Erythroblast (primary cell): ENCODE results near the gene PRKG1.
"Not testable (repeated sequence)": the region's sequence is repeated elsewhere in the genome, so short reads cannot be mapped to it uniquely, and the experiment has no call there.

Source experiments
- DNase-seq, 2 experiments: peaks; one replicate each; lab custom pipeline; 2025; lab: John Stamatoyannopoulos, UW
- GATA1 ChIP-seq: IDR thresholded peaks from 2 replicates; pipeline ENCODE4 v1.6.1; 2011; ENCODE audit warnings: low read depth, mild to moderate bottlenecking, control low read depth, low read length, moderate library complexity
- POLR2A ChIP-seq: IDR thresholded peaks from 2 replicates; pipeline ENCODE4 v1.6.1; 2011; ENCODE audit warnings: mild to moderate bottlenecking, low read length

PRKG1 gene

DNA sequence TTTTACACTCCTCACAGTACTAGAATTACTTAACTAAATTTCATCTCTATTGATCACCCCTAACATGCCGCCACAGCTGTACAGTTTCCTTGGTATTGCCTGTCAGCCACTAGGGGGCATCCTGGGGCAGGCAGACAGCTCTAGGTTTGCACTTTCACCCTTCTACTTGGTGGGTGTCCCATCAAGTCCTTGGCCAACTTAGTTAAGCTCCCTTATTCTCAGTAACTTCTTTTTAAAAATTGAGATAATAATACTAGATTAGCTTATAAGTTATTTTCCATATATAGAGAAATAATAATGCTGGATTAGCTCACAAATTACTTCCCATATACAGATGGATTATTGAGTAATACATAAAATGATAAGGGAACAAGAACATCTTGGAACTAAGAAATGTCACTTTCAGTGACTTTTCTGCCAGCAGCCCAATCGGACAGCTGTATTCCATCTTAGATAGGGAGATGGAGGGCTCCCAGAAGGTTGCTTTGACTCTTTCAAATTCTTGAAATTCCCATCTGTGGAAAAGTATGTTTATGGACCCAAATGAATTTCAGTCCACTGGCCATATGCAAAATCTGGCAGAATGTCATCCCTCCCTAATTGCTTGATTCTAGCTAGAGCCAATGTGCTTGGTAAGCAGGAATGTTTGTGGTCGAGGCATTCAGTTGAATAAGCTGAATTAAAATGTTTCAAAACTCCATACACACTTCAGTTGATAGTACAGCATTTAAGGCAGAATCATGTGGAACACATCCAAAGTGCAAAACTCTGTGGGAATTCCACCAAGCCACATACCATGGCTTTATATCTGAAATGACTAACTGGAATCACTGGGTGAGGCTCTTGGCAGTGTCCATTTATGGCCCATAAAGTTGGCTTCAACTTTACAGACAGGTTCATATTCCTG is 315.4 kb downstream of the PRKG1 start:
- peak; percentile 53 to 66 for DNase-seq
- no peak for TF ChIP-seq POLR2A
- no peak for TF ChIP-seq GATA1

DNA sequence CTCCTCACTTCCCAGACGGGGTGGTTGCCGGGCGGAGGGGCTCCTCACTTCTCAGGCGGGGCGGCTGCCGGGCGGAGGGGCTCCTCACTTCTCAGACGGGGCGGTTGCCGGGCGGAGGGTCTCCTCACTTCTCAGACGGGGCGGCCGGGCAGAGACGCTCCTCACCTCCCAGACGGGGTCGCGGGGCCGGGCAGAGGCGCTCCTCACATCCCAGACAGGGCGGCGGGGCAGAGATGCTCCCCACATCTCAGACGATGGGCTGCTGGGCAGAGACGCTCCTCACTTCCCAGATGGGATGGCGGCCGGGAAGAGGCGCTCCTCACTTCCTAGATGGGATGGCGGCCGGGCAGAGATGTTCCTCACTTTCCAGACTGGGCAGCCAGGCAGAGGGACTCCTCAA is 318.7 kb downstream of the PRKG1 start:
- DNase-seq: not testable (repeated sequence)

DNA sequence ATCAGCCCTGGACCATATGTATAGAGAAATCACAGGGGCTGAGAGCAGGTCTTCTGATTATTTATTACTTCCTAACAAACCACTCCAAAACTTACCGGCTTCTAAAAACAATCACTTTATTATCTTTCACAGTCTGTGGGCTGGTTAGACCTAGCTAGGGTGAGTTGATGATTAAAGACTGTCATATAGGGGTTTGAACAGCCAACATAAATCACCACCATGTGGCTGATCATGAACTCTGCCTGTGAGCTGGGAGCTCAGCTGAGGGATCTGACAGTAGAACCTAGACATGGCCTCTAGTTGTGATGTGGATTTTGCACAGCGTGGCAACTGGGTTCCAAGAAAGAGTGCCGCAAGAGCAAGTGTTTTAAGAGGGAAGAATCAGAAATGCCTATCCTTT is 319.8 kb downstream of the PRKG1 start:
- no peak for DNase-seq
- TF ChIP-seq GATA1: no peak
- no peak for TF ChIP-seq POLR2A

DNA sequence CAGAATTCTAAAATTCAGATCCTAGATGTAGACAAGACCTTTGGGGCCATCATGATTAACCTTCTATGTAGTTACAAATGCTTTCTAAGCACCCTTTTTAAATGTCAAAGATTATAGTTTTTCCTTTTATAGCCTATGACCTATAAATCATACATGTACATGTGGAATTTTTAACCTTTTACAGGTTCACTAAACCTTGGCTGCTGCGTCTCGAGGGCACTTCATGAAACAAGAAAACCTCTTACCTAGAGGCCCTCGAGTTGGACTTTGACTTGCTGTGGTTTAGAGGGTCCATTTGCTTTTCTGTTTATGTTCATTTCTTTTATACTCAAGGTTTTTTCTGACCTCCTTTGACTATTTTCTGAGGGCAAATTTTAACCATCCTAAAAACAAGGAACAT is 323.0 kb downstream of the PRKG1 start:
- no peak for DNase-seq

DNA sequence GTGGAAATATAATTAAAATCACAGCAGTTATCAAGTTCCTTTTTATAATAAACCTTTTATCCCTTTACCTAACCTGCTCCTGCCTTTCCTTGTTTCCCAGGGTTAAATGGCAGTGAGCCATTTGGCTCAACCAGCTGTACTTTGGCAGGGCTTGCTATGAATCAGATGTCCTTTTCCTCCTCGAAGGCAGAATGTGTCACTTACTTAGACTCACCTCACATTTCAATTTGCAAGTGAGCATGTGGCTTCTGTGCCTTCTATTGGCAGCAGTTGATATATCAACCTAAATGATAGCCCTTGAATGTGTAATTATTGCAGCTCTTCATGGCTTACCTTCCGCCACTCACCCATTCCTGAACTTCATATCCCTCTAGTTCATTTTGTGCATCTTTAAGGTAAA is 323.4 kb downstream of the PRKG1 start:
- DNase-seq: no peak
- TF ChIP-seq POLR2A (no peak), GATA1 (no peak)

More for the DNA sequence above, 323.0 kb downstream of the PRKG1 start:
- TF ChIP-seq POLR2A (no peak), GATA1 (no peak)

DNA sequence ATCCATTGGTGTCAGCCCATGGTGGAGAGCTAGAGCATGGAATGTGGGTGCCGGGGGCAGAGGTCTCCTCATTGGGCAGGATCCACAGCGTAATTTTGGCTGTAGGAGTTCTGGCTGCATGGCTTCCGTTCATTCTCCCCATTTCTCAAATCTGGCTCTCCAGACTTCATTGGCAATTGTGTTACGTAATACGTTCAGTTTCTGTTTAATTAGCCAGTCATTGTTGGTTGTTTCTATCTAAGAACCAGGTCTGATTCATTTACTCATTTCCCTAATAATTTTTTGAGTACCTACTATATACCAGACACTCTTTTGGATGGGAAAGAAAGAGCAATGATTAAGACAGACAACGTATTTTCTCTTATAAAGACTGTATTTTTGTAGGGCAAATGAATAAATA is 325.6 kb downstream of the PRKG1 start:
- TF ChIP-seq GATA1: no peak
- TF ChIP-seq POLR2A: no peak
- no peak for DNase-seq

DNA sequence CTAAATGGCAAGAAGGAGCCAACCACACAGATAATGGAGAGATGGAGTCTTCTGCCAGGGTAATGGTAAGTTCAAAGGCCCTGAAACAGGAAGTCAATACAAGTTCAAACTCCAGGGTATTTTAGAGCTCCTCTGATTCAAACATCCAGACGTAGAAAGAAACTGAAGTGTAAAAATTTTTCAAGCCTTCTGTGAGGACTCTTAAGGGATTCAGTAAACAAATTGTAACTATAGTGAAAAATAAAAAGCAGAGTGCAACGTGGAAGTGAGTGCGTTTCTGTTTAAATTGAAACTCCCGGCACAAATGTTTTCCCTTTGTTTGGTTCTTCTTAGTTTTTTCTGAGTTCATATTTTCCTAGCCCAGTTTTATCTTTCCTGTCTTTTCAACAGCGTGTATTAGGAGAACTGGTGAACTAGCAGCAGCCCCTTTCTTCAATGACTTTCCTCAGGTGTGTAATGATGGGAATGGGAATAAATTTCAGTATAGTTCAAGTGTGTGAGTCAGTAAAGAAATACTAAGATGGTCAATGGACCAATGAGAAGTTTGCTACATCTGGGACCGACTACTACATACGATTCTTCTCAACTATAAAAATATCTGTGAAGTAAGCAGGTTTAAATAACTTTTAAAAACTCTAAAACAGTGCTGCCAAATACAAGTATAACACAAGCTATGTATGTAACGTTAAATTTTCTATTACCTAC is 326.3 kb downstream of the PRKG1 start:
- TF ChIP-seq POLR2A (no peak), GATA1 (no peak)
- no peak for DNase-seq

DNA sequence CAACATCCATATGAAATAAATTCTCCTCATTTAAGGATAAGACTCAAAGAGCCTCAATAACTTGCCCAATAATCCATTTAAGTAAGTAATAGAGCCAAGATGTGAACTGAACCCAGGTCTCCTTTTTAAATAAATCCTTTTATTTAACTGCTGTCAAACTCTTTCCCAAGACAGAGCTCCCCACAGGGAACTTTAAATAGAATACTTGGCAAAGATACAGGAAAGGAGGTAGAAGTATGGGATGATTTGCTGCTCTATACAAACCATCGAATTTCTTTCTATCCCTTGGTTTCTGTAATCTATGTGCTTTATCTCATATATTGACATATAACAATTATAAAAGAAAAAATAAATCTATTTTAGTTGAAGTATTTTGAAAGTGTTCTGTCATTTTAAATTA is 329.2 kb downstream of the PRKG1 start:
- no peak for DNase-seq
- TF ChIP-seq POLR2A: no peak
- no peak for TF ChIP-seq GATA1

DNA sequence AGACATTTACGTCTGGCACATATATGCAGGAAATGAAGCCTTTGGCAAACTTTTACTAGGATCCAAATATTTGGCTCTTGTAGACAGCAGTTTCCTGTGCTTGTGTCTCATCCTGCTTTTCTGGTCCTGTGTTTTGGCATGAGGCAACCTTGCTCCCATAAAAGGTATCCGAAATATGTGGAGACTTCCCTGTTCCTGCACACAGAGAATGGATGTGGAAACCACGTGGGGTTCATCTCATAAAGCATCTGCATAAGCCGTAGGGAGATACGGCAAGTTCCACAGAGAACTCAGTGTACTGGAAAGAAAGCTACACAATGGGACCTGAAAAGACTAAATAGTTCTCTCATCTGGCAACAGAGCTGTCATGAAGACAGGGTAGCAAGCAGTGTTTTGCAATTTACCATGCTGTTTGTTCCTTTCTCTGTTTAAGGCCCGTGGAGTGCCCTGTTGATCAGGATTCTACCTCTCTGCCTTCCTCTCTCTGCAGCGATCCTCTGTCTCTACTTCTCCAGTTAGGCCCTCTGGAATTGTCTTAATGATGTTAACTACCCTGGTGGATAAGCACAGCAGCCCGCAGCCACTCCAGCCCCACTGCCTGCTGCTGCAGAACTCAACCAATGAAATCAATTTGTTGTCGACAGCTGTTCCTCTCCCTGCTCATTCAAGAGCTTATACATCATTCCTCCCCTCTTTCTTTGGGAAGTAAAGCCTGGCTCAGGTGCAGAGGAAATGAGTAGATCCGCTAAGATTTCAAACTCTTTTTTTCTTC is 331.5 kb downstream of the PRKG1 start:
- TF ChIP-seq POLR2A: no peak
- no peak for TF ChIP-seq GATA1
- DNase-seq: no peak

DNA sequence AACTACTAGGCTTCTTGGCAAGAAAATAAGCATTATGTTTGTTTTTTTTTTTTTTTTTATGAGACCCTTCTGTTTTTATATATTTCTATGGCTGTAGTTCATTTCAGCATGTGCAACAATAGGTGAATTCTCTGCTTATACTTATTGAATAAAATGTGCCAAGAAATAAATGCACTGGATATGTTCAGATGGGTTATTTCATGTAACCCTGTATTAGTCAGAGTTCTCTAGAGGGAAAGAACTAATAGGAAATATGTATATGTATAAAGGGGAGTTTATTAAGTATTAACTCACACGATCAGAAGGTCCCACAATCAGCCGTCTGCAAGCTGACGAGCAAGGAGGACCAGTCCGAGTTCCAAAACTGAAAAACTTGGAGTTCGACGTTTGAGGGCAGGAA is 332.3 kb downstream of the PRKG1 start:
- no peak for DNase-seq
- TF ChIP-seq GATA1 (no peak), POLR2A (no peak)

DNA sequence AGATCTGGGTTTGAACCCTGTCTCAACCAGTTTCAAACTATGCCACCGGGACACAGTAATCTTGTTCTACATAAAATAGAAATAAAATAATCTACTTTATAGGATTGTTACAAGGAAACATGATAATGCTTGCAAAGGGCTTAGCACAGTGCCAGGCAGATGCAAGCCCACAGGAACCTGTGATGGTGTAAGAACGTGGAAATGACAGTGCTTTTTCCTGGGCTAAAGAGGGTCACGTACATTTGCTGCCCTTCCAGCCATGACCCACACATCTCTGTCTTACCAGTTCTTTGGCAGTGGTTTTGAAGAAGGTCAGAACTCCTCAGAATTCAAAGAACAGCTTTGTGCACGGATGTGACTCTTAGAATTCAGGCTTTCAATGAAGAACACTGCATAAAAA is 342.2 kb downstream of the PRKG1 start:
- no peak for DNase-seq
- TF ChIP-seq GATA1 (no peak), POLR2A (no peak)

DNA sequence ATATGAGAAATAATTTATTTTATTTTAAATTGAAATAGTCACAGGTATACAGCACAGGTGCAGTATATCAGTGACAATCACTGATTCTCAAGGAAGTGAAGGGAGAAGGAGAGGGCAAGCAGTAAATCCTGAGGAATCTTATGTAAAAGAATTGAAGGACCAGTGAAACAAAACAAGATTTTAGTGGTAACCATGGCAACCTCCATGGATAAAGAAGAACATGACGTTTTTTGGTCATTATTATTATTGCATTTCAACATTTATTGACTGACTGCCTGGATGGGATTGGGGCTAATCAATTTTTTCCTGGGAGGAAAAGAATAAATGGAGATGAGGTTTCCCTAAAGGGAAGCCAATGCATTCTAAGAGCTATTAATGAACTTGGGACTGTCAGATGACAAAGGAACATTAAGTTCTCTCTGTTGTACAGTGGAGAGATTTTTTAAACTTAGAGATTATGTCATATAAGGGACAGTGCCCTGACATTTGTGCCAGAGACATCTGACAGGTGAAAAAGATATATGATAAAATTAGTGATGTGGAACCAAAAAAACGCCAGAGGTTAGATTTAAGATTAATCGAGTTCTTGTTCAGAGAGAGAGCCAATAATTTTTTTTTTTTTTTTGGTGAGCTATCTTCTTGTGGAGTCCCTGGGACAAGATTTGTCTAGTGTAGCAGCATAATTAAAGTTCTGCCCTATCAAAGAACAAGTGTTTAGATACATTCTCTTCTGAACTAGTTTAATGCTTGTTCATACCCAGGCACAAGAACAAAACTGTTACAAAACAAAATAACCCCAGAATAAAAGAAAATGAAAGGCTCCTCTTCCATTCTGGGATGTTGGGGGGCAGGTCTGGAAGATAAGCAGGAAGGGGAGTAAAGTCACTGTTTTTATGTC is 345.2 kb downstream of the PRKG1 start:
- no peak for DNase-seq
- TF ChIP-seq GATA1 (no peak), POLR2A (no peak)

DNA sequence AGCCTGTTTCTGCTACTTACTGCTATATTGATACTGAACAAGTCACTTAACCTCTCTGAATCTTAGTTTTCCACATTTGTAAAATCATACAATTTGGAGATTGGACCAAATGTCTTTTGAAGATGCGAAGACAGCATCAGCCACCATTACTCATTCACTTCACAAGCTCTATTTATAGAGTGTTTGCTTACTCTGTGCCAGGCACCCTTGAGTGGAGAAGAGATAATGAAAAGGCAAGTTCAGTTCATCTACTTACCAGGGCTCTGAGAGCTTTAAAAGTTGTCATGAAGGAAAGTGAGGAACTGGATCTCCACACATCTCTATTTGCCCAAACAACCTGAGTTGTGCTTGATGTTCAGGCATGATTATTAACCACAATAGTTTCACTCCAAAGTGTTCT is 347.6 kb downstream of the PRKG1 start:
- TF ChIP-seq POLR2A (no peak), GATA1 (no peak)
- DNase-seq: no peak
